Measurements from ENCODE around the gene ENOX1. TPM values are rescaled to one million over a fixed set of nuclear protein-coding genes. Genes with fewer than 3 reads are reported as not detected.

The ENOX1 gene
- total and polyA plus RNA-seq, 2 donors (not counting 3 experiments of a cell fraction or from before 2014, with no cell fraction given), result 0.17 to 0.97 TPM

- Histone ChIP-seq H3K4me3 (replicated peaks in 1 of 3; ENCODE audit: insufficient read depth in 1 of 3, low read depth in 1 of 3, low read length in 3 of 3) (no peak overlapping the region), H3K27ac (ENCODE audit: insufficient read depth, low read depth, low read length) (no peak overlapping the region), H3K79me2 (ENCODE audit: control insufficient read depth, insufficient read depth, low read length) (no peaks in the 10 kb centered on the region), H4K20me1 (replicated peaks; ENCODE audit: control insufficient read depth, extremely low read depth, insufficient read depth, low read length) (no peaks in the 10 kb centered on the region), H3K9ac (replicated peaks; ENCODE audit: extremely low read depth, insufficient read depth, low read length) (no peak overlapping the region), H2AFZ (ENCODE audit: low read depth, low read length) (no peak overlapping the region), H3K4me2 (ENCODE audit: insufficient read depth, low read length) (no peak overlapping the region), H3K4me1 (ENCODE audit: control insufficient read depth, extremely low read depth, insufficient read depth, low read length) (no peaks in the 10 kb centered on the region), H3K27me3 (ENCODE audit: control insufficient read depth in 2 of 2, insufficient read depth in 2 of 2, low read length in 2 of 2) (no peaks in the 10 kb centered on the region), H3K9me1 (replicated peaks; ENCODE audit: control insufficient read depth, extremely low read depth, insufficient read depth, low read length) (no peaks in the 10 kb centered on the region), H3K36me3 (ENCODE audit: control insufficient read depth in 2 of 2, extremely low read depth in 1 of 2, insufficient read depth in 2 of 2, low read length in 2 of 2) (no peaks in the 10 kb centered on the region), H3K9me3 (replicated peaks; ENCODE audit: control insufficient read depth, insufficient read depth, low read length) (no peaks in the 10 kb centered on the region)
- POLR2A ChIA-PET, result no interaction called here
- BruUV-seq (replicated peaks), result no TSS peak
- FAIRE-seq (no peak), DNase-seq (ENCODE audit: low read depth, low spot score) (no peak)
- TF ChIP-seq MAX (IDR thresholded peaks at IDR 0.05; ENCODE audit: insufficient read depth, insufficient read length), result no peak
- no peak for TF ChIP-seq JUN (IDR thresholded peaks at IDR 0.05; ENCODE audit: borderline replicate concordance, insufficient read depth, insufficient read length, low read depth)
- TF ChIP-seq FOS (IDR thresholded peaks at IDR 0.05; ENCODE audit: borderline replicate concordance, insufficient read depth, low read length), result no peak
- CTCF ChIA-PET, result no interaction called here
- dilution Hi-C loops (cut with MboI; ENCODE audit: extremely low pct_ligation_motif_present, low sequenced_read_pairs), result no loop called here
- intact Hi-C loops (cut with micrococcal nuclease), result no loop called here
These were observed 25.0 kb downstream of the ENOX1 start for GRCh38 chr13:43761616-43762315.

GRCh38 chr13:43760257-43760656 lies 26.5 kb downstream of the ENOX1 start:
- CTCF ChIA-PET, result no interaction called here
- no peaks in the 10 kb centered on the region for H3K4me1 ChIP-seq (ENCODE audit: control insufficient read depth, extremely low read depth, insufficient read depth, low read length)

More at GRCh38 chr13:43760257-43760656, 26.5 kb downstream of the ENOX1 start:
- BruUV-seq (replicated peaks), result no TSS peak
- no peaks in the 10 kb centered on the region for H3K36me3 ChIP-seq (ENCODE audit: control insufficient read depth in 2 of 2, extremely low read depth in 1 of 2, insufficient read depth in 2 of 2, low read length in 2 of 2)
- H2AFZ ChIP-seq (ENCODE audit: low read depth, low read length), result no peak overlapping the region
- no peak for TF ChIP-seq MAX (IDR thresholded peaks at IDR 0.05; ENCODE audit: insufficient read depth, insufficient read length)
- TF ChIP-seq POLR2A (IDR thresholded peaks at IDR 0.05; ENCODE audit: low read depth, low read length), result no peak
- dilution Hi-C loops (cut with MboI; ENCODE audit: extremely low pct_ligation_motif_present, low sequenced_read_pairs), result no loop called here
- no peak overlapping the region for H3K4me2 ChIP-seq (ENCODE audit: insufficient read depth, low read length)
- no peak for FAIRE-seq
- H3K9ac ChIP-seq (replicated peaks; ENCODE audit: extremely low read depth, insufficient read depth, low read length), result no peak overlapping the region
- H3K27me3 ChIP-seq (ENCODE audit: control insufficient read depth in 2 of 2, insufficient read depth in 2 of 2, low read length in 2 of 2), result no peaks in the 10 kb centered on the region
- H3K27ac ChIP-seq (ENCODE audit: insufficient read depth, low read depth, low read length), result no peak overlapping the region
- intact Hi-C loops (cut with micrococcal nuclease), result no loop called here
- no peak for DNase-seq (ENCODE audit: low read depth, low spot score)
- POLR2A ChIA-PET, result no interaction called here
- H3K9me3 ChIP-seq (replicated peaks; ENCODE audit: control insufficient read depth, insufficient read depth, low read length), result no peaks in the 10 kb centered on the region
- H3K9me1 ChIP-seq (replicated peaks; ENCODE audit: control insufficient read depth, extremely low read depth, insufficient read depth, low read length), result no peaks in the 10 kb centered on the region
- H4K20me1 ChIP-seq (replicated peaks; ENCODE audit: control insufficient read depth, extremely low read depth, insufficient read depth, low read length), result no peaks in the 10 kb centered on the region
- H3K4me3 ChIP-seq (replicated peaks in 1 of 3; ENCODE audit: insufficient read depth in 1 of 3, low read depth in 1 of 3, low read length in 3 of 3), result no peak overlapping the region
- no peaks in the 10 kb centered on the region for H3K79me2 ChIP-seq (ENCODE audit: control insufficient read depth, insufficient read depth, low read length)
